ENCODE data around the gene FAP.

DNA sequence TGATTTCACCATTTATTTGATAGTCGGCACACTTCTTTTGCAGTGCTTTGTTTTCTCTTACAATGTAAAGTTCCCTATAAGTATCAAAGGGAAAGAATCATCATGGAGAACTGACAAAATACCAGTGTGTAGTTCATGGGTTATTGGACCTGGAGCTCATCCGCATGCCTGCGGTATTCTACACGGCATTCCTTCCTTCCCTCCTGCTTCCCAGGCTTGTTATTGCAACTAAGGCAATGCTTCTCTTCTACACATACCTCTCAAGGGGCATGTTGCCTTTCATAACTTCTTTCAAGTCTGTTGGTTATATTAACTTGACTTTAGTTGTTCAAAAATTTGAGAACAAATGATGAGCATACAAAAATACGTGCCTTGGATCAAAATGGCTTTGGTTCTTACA, 24.3 kb upstream of the FAP start:
- TF ChIP-seq, protein P1, sequence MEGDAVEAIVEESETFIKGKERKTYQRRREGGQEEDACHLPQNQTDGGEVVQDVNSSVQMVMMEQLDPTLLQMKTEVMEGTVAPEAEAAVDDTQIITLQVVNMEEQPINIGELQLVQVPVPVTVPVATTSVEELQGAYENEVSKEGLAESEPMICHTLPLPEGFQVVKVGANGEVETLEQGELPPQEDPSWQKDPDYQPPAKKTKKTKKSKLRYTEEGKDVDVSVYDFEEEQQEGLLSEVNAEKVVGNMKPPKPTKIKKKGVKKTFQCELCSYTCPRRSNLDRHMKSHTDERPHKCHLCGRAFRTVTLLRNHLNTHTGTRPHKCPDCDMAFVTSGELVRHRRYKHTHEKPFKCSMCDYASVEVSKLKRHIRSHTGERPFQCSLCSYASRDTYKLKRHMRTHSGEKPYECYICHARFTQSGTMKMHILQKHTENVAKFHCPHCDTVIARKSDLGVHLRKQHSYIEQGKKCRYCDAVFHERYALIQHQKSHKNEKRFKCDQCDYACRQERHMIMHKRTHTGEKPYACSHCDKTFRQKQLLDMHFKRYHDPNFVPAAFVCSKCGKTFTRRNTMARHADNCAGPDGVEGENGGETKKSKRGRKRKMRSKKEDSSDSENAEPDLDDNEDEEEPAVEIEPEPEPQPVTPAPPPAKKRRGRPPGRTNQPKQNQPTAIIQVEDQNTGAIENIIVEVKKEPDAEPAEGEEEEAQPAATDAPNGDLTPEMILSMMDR (conservative IDR thresholded peaks at IDR 0.05; ENCODE audit: low read depth, low read length): no peak
- TF ChIP-seq MAFK (IDR thresholded peaks at IDR 0.05; ENCODE audit: low read depth, low read length): no peak
- no peak for TF ChIP-seq POLR2A (IDR thresholded peaks at IDR 0.05; ENCODE audit: low read depth, low read length)
- TF ChIP-seq, protein P2, sequence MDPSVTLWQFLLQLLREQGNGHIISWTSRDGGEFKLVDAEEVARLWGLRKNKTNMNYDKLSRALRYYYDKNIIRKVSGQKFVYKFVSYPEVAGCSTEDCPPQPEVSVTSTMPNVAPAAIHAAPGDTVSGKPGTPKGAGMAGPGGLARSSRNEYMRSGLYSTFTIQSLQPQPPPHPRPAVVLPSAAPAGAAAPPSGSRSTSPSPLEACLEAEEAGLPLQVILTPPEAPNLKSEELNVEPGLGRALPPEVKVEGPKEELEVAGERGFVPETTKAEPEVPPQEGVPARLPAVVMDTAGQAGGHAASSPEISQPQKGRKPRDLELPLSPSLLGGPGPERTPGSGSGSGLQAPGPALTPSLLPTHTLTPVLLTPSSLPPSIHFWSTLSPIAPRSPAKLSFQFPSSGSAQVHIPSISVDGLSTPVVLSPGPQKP (IDR thresholded peaks at IDR 0.05; ENCODE audit: borderline replicate concordance, low read depth, low read length): no peak

All from IMR-90 (cell line).